Endothelial cell of umbilical vein (primary cell): ENCODE results near the gene CACNA1C.

Experiments
- EZH2 ChIP-seq: IDR thresholded peaks from 2 replicates; pipeline ENCODE4 v1.6.1; 2012; ENCODE audit warnings: borderline replicate concordance, low read depth, mild to moderate bottlenecking, moderate library complexity, low read length, inconsistent platforms; ENCODE audit not compliant: severe bottlenecking
- FOS ChIP-seq: IDR thresholded peaks from 2 replicates; pipeline ENCODE4 v1.6.1; 2011; ENCODE audit warnings: mild to moderate bottlenecking, low read length, moderate library complexity, borderline replicate concordance; ENCODE audit not compliant: insufficient read depth
- GATA2 ChIP-seq: IDR thresholded peaks from 2 replicates; pipeline ENCODE4 v1.7.0; 2011; ENCODE audit warnings: low read depth, mild to moderate bottlenecking, moderate library complexity, mixed read lengths, low read length; ENCODE audit not compliant: insufficient read length, insufficient read depth
- JUN ChIP-seq: IDR thresholded peaks from 2 replicates; pipeline ENCODE4 v1.6.1; 2011; ENCODE audit warnings: borderline replicate concordance, low read depth; ENCODE audit not compliant: insufficient read length, insufficient read depth
- MAX ChIP-seq: IDR thresholded peaks from 2 replicates; pipeline ENCODE4 v1.6.1; 2011; ENCODE audit not compliant: insufficient read depth, insufficient read length
- MYC ChIP-seq: IDR thresholded peaks from one replicate; pipeline ENCODE4 v1.6.1; 2011; ENCODE audit warnings: mild to moderate bottlenecking, low read depth, low read length
- POLR2A ChIP-seq: IDR thresholded peaks from 2 replicates; pipeline ENCODE4 v1.6.1; 2012; ENCODE audit warnings: low read depth, mild to moderate bottlenecking, control low read depth, low read length
- POLR2AphosphoS5 ChIP-seq: IDR thresholded peaks from 2 replicates; pipeline ENCODE4 v1.6.1; 2012; ENCODE audit warnings: low read depth, mild to moderate bottlenecking, control low read depth, low read length, moderate library complexity; ENCODE audit not compliant: insufficient read depth
- TF ChIP-seq, protein P1 (sequence below), 2 donors: IDR thresholded peaks; 1 replicate in 1 of 2; 2 replicates in 1 of 2; pipeline ENCODE4 v1.5.1; 2011; ENCODE audit warnings: low read length in 2 of 2, mild to moderate bottlenecking in 2 of 2, moderate library complexity in 2 of 2, control low read depth in 1 of 2, inconsistent platforms in 1 of 2, low read depth in 1 of 2; ENCODE audit not compliant: insufficient read depth in 1 of 2; ENCODE audit errors: extremely low read depth in 1 of 2

GRCh38 chr12:2114071-2114470 is 61.3 kb downstream of the CACNA1C start:
- TF ChIP-seq, protein P1, sequence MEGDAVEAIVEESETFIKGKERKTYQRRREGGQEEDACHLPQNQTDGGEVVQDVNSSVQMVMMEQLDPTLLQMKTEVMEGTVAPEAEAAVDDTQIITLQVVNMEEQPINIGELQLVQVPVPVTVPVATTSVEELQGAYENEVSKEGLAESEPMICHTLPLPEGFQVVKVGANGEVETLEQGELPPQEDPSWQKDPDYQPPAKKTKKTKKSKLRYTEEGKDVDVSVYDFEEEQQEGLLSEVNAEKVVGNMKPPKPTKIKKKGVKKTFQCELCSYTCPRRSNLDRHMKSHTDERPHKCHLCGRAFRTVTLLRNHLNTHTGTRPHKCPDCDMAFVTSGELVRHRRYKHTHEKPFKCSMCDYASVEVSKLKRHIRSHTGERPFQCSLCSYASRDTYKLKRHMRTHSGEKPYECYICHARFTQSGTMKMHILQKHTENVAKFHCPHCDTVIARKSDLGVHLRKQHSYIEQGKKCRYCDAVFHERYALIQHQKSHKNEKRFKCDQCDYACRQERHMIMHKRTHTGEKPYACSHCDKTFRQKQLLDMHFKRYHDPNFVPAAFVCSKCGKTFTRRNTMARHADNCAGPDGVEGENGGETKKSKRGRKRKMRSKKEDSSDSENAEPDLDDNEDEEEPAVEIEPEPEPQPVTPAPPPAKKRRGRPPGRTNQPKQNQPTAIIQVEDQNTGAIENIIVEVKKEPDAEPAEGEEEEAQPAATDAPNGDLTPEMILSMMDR (IDR thresholded peaks at IDR 0.05; ENCODE audit: extremely low read depth in 1 of 2, insufficient read depth in 1 of 2, low read depth in 1 of 2, low read length in 2 of 2): no peak
- TF ChIP-seq POLR2A: no peak
- TF ChIP-seq EZH2: no peak
- no peak for TF ChIP-seq POLR2AphosphoS5
- TF ChIP-seq JUN: no peak
- TF ChIP-seq GATA2: no peak
- no peak for TF ChIP-seq MYC
- no peak for TF ChIP-seq MAX
- no peak for TF ChIP-seq FOS
